ENCODE results near the gene NHEJ1.
A peak's percentile ranks its signal among the peaks of the same experiment; 100 is the strongest.

DNA sequence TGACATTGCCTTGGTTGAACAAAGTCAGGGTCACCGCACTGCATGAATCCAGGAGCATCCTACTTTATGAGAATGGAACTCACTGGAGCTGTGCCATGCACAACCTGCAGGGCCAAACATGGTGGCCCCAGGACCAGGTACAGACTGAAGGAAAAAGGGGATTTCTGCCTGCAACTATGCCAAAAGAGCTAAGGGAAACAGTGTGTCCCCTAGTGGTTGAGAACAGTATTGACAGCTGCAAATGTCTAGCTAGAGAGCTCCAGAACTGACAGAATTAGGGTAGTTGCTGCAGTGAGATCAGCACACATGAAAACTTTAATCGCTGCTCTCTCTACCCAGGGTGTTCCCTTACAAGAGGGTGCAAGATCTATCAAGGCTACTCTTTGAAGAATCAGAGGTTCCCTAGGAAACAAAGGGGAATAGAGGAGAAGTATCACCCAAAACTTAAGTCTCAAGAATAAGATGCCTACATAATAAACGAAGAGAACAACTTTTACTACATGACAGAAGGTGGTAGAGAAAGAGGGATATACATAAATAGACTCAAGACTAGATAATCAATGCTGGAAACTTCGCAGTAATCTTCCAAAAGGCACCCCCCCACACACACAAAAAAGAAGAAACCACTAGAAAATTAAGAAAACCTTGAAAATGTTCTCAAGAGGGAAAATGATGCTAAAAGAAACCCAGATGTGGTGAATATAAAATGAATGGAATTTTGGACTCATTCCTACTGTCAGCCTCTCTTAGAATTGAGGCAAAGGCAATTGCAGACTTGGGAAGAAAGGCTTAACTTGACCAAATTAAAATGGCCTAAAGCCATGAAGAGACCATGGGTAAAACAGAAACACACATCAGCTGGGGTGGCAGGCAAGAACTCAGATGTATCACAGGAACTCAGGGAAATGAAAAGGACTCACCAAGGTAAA is 56.2 kb downstream of the NHEJ1 start:
- TF ChIP-seq, protein P1, sequence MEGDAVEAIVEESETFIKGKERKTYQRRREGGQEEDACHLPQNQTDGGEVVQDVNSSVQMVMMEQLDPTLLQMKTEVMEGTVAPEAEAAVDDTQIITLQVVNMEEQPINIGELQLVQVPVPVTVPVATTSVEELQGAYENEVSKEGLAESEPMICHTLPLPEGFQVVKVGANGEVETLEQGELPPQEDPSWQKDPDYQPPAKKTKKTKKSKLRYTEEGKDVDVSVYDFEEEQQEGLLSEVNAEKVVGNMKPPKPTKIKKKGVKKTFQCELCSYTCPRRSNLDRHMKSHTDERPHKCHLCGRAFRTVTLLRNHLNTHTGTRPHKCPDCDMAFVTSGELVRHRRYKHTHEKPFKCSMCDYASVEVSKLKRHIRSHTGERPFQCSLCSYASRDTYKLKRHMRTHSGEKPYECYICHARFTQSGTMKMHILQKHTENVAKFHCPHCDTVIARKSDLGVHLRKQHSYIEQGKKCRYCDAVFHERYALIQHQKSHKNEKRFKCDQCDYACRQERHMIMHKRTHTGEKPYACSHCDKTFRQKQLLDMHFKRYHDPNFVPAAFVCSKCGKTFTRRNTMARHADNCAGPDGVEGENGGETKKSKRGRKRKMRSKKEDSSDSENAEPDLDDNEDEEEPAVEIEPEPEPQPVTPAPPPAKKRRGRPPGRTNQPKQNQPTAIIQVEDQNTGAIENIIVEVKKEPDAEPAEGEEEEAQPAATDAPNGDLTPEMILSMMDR (IDR thresholded peaks at IDR 0.05; ENCODE audit: low read length): peak; percentile 88
- TF ChIP-seq EZH2 (optimal IDR thresholded peaks at IDR 0.05; ENCODE audit: low read depth, low read length): no peak
- TF ChIP-seq EZH2phosphoT487 (IDR thresholded peaks at IDR 0.05; ENCODE audit: low read length): no peak
